H9 (cell line): ENCODE results near the gene LDB2. TPM values are rescaled to one million over a fixed set of nuclear protein-coding genes. Genes with fewer than 3 reads are reported as not detected.

ENCODE experiments used
- DNase-seq: peaks from one replicate; pipeline ENCODE4 v3.0.0-alpha.2; 2017
- H2AFZ ChIP-seq: one replicate; pipeline ENCODE4 v1.6.1; 2013; ENCODE audit warnings: mild to moderate bottlenecking, low read length, control low read depth, moderate library complexity
- H2AK5ac ChIP-seq: 2 replicates; pipeline ENCODE4 v1.6.1; 2013; ENCODE audit warnings: low read length, control low read depth, mixed read lengths; ENCODE audit not compliant: insufficient read length
- H2BK120ac ChIP-seq: one replicate; pipeline ENCODE4 v1.6.1; 2013; ENCODE audit warnings: low read depth, mild to moderate bottlenecking, low read length, control low read depth, inconsistent platforms; ENCODE audit not compliant: poor library complexity, severe bottlenecking
- H2BK12ac ChIP-seq: 2 replicates; pipeline ENCODE4 v1.6.1; 2013; ENCODE audit warnings: low read length, control low read depth, mixed read lengths, low read depth; ENCODE audit not compliant: insufficient read length
- H2BK15ac ChIP-seq: 2 replicates; pipeline ENCODE4 v1.6.1; 2013; ENCODE audit warnings: low read depth, low read length, control low read depth
- H2BK20ac ChIP-seq: one replicate; pipeline ENCODE4 v1.6.1; 2013; ENCODE audit warnings: low read depth, mild to moderate bottlenecking, low read length, control low read depth, inconsistent platforms; ENCODE audit not compliant: poor library complexity, severe bottlenecking
- H2BK5ac ChIP-seq: 2 replicates; pipeline ENCODE4 v1.6.1; 2013; ENCODE audit warnings: low read length, control low read depth, mixed read lengths; ENCODE audit not compliant: insufficient read length
- H3K14ac ChIP-seq: 2 replicates; pipeline ENCODE4 v1.6.1; 2013; ENCODE audit warnings: low read length, control low read depth; ENCODE audit not compliant: insufficient read depth
- H3K18ac ChIP-seq: 2 replicates; pipeline ENCODE4 v1.6.1; 2013; ENCODE audit warnings: low read depth, mild to moderate bottlenecking, mixed read lengths, low read length, control low read depth; ENCODE audit not compliant: insufficient read length
- H3K23ac ChIP-seq: 2 replicates; pipeline ENCODE4 v1.6.1; 2013; ENCODE audit warnings: low read length, control low read depth, mixed read lengths, low read depth; ENCODE audit not compliant: insufficient read length
- H3K23me2 ChIP-seq: 2 replicates; pipeline ENCODE4 v1.6.1; 2013; ENCODE audit warnings: low read depth, mild to moderate bottlenecking, mixed read lengths, low read length, control low read depth; ENCODE audit not compliant: insufficient read length, poor library complexity, severe bottlenecking
- H3K27ac ChIP-seq: 2 replicates; pipeline ENCODE4 v1.5.1; 2013; ENCODE audit warnings: low read length, control low read depth, mixed read lengths, low read depth; ENCODE audit not compliant: insufficient read length
- H3K27me3 ChIP-seq: 2 replicates; pipeline ENCODE4 v1.6.1; 2013; ENCODE audit warnings: low read length, control low read depth, inconsistent platforms; ENCODE audit not compliant: insufficient read depth
- H3K4ac ChIP-seq: 2 replicates; pipeline ENCODE4 v1.6.1; 2013; ENCODE audit warnings: low read depth, mild to moderate bottlenecking, control low read depth, inconsistent platforms, low read length, moderate library complexity
- H3K4me1 ChIP-seq: 2 replicates; pipeline ENCODE4 v1.6.1; 2013; ENCODE audit warnings: low read length, control low read depth, inconsistent platforms; ENCODE audit not compliant: insufficient read depth
- H3K4me2 ChIP-seq: 2 replicates; pipeline ENCODE4 v1.6.1; 2013; ENCODE audit warnings: low read length, control low read depth, mixed read lengths; ENCODE audit not compliant: insufficient read length, insufficient read depth
- H3K56ac ChIP-seq: 2 replicates; pipeline ENCODE4 v1.6.1; 2013; ENCODE audit warnings: low read depth, mild to moderate bottlenecking, mixed read lengths, low read length, control low read depth; ENCODE audit not compliant: insufficient read length
- H3K79me1 ChIP-seq: 2 replicates; pipeline ENCODE4 v1.6.1; 2013; ENCODE audit warnings: low read depth, mild to moderate bottlenecking, moderate library complexity, low read length, control low read depth, inconsistent platforms; ENCODE audit not compliant: insufficient read depth, poor library complexity, severe bottlenecking
- H3K79me2 ChIP-seq: 2 replicates; pipeline ENCODE4 v1.6.1; 2013; ENCODE audit warnings: low read length, control low read depth, inconsistent platforms; ENCODE audit not compliant: insufficient read depth
- H3K9ac ChIP-seq: 2 replicates; pipeline ENCODE4 v1.6.1; 2013; ENCODE audit warnings: low read length, control low read depth, mixed read lengths; ENCODE audit not compliant: insufficient read length; ENCODE audit errors: extremely low read depth
- H3K9me3 ChIP-seq: one replicate; pipeline ENCODE4 v1.6.1; 2013; ENCODE audit warnings: low read depth, low read length, inconsistent platforms; ENCODE audit not compliant: control insufficient read depth
- H3T11ph ChIP-seq: one replicate; pipeline ENCODE4 v1.6.1; 2013; ENCODE audit warnings: mild to moderate bottlenecking, low read length, control low read depth, inconsistent platforms
- H4K20me1 ChIP-seq: one replicate; pipeline ENCODE4 v1.6.1; 2013; ENCODE audit not compliant: control insufficient read depth, insufficient read length, insufficient read depth
- H4K5ac ChIP-seq: 2 replicates; pipeline ENCODE4 v1.6.1; 2013; ENCODE audit warnings: low read depth, mild to moderate bottlenecking, mixed read lengths, low read length, control low read depth; ENCODE audit not compliant: insufficient read length
- H4K8ac ChIP-seq: replicated peaks from 2 replicates; pipeline ENCODE4 v1.6.1; 2013; ENCODE audit warnings: low read length, control low read depth, mixed read lengths, low read depth; ENCODE audit not compliant: insufficient read length
- H4K91ac ChIP-seq: 2 replicates; pipeline ENCODE4 v1.6.1; 2013; ENCODE audit warnings: low read depth, mild to moderate bottlenecking, moderate library complexity, mixed read lengths, low read length, control low read depth; ENCODE audit not compliant: insufficient read length
- H3K27ac Mint-ChIP-seq, 3 experiments: 2 replicates in 2 of 3; 3 replicates in 1 of 3; pipeline ENCODE4 v1.8.0; 2020 to 2021; ENCODE audit warnings: mixed read lengths in 3 of 3, mild to moderate bottlenecking in 1 of 3, moderate library complexity in 1 of 3
- H3K27me3 Mint-ChIP-seq: 2 replicates; pipeline ENCODE4 v1.8.0; 2021; ENCODE audit warnings: low read depth, mild to moderate bottlenecking, moderate library complexity, mixed read lengths
- H3K36me3 Mint-ChIP-seq, 3 experiments: 2 replicates in 2 of 3; 3 replicates in 1 of 3; pipeline ENCODE4 v1.8.0; 2020 to 2021; ENCODE audit warnings: low read depth in 3 of 3, mixed read lengths in 3 of 3; ENCODE audit not compliant: insufficient read depth in 1 of 3
- H3K4me1 Mint-ChIP-seq, 2 experiments: 2 replicates each; pipeline ENCODE4 v1.8.0; 2020; ENCODE audit warnings: mixed read lengths in 2 of 2
- H3K4me3 Mint-ChIP-seq, 2 experiments: 2 replicates in 1 of 2; 3 replicates in 1 of 2; pipeline ENCODE4 v1.8.0; 2020 to 2021; ENCODE audit warnings: mild to moderate bottlenecking in 2 of 2, mixed read lengths in 2 of 2, moderate library complexity in 1 of 2
- H3K9me3 Mint-ChIP-seq, 2 experiments: 2 replicates in 1 of 2; 3 replicates in 1 of 2; pipeline ENCODE4 v1.8.0; 2020; ENCODE audit warnings: mild to moderate bottlenecking in 2 of 2, mixed read lengths in 2 of 2, moderate library complexity in 1 of 2
- WGBS: extraction: QIAGEN DNeasy Blood & Tissue Kit; methylation state at CpG from one replicate; pipeline ENCODE4 v1.1.7; 2013; ENCODE audit warnings: missing lambda C conversion rate, low lambda C conversion rate, mixed read lengths; ENCODE audit not compliant: insufficient read length; ENCODE audit errors: extremely low coverage; 5-methylcytosine and 5-hydroxymethylcytosine counted together
- total RNA-seq: library from RNA; stranded (reverse); gene quantifications from 2 replicates; pipeline ENCODE4 v1.2.1, GENCODE V29; 2021
- TF ChIP-seq, protein P1 (sequence below): fragments of 200-600 bp; sonication (generic); conservative IDR thresholded peaks from 3 replicates; pipeline ENCODE4 v1.8.0; 2021; ENCODE audit warnings: antibody characterized with exemption, mild to moderate bottlenecking

LDB2 gene
- total RNA-seq, 1 experiment from 2014 or later = 22.5 TPM

GRCh38 chr4:16908377-16909021 is 10.1 kb upstream of the LDB2 start:
- TF ChIP-seq, protein P1, sequence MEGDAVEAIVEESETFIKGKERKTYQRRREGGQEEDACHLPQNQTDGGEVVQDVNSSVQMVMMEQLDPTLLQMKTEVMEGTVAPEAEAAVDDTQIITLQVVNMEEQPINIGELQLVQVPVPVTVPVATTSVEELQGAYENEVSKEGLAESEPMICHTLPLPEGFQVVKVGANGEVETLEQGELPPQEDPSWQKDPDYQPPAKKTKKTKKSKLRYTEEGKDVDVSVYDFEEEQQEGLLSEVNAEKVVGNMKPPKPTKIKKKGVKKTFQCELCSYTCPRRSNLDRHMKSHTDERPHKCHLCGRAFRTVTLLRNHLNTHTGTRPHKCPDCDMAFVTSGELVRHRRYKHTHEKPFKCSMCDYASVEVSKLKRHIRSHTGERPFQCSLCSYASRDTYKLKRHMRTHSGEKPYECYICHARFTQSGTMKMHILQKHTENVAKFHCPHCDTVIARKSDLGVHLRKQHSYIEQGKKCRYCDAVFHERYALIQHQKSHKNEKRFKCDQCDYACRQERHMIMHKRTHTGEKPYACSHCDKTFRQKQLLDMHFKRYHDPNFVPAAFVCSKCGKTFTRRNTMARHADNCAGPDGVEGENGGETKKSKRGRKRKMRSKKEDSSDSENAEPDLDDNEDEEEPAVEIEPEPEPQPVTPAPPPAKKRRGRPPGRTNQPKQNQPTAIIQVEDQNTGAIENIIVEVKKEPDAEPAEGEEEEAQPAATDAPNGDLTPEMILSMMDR = no peak
- Mint-ChIP-seq H3K9me3 (peaks cover 4% of the 10 kb centered on the region in 2 experiments; a peak in 3 of 5 replicates), H3K27me3 (no peaks in the 10 kb centered on the region), H3K36me3 (peaks cover 0 to 10% (median 1%) of the 10 kb centered on the region in 3 experiments; a peak in 6 of 7 replicates), H3K27ac (peak overlapping the region; percentile 78 to 89 (median 86); a peak in 5 of 7 replicates), H3K4me1 (peaks cover 26 to 35% of the 10 kb centered on the region in 2 experiments), H3K4me3 (peak overlapping the region in 1 of 2 experiments; percentile 55; a peak in 1 of 5 replicates)
- Histone ChIP-seq H2BK5ac (no peak overlapping the region), H2BK15ac (no peak overlapping the region), H3K9ac (no peak overlapping the region), H3K4me1 (peaks cover 6% of the 10 kb centered on the region; the same call in 1 of the 2 replicates), H3K4me2 (peak overlapping the region; percentile 60), H3K4ac (no peak overlapping the region), H3K56ac (no peak overlapping the region), H3K23ac (no peak overlapping the region), H3K14ac (no peak overlapping the region), H4K8ac (no peak overlapping the region), H4K5ac (no peak overlapping the region), H4K20me1 (no peaks in the 10 kb centered on the region), H3K79me2 (no peaks in the 10 kb centered on the region), H2BK20ac (no peak overlapping the region), H2BK120ac (no peak overlapping the region), H2AK5ac (no peak overlapping the region), H3K9me3 (no peaks in the 10 kb centered on the region), H3K79me1 (no peaks in the 10 kb centered on the region), H4K91ac (no peak overlapping the region), H3K27ac (peak overlapping the region; percentile 73), H3K23me2 (no peaks in the 10 kb centered on the region), H3K27me3 (no peaks in the 10 kb centered on the region), H2AFZ (no peak overlapping the region), H3K18ac (no peak overlapping the region), H3T11ph (no peak overlapping the region), H2BK12ac (no peak overlapping the region)
- peak; percentile 54 for DNase-seq
- no CpG with 5 or more reads among the region's 6 CpGs for WGBS
